Osteoblast (primary cell): Measurements from ENCODE around the gene SYCN. TPM values are rescaled to one million over a fixed set of nuclear protein-coding genes. Genes with fewer than 3 reads are reported as not detected.

ENCODE experiments used
- DNase-seq: peaks from one replicate; pipeline ENCODE4 v3.0.0; 2011; ENCODE audit warnings: low spot score, mixed read lengths; ENCODE audit not compliant: insufficient read length; ENCODE audit errors: missing footprints
- H2AFZ ChIP-seq: 2 replicates; pipeline ENCODE4 v1.6.0; 2011; ENCODE audit warnings: mild to moderate bottlenecking, low read length
- H3K27ac ChIP-seq: 2 replicates; pipeline ENCODE4 v1.5.1; 2011; ENCODE audit warnings: mild to moderate bottlenecking, low read depth, low read length, moderate library complexity
- H3K27me3 ChIP-seq: 2 replicates; pipeline ENCODE4 v1.6.0; 2012; ENCODE audit warnings: mild to moderate bottlenecking, control low read depth, inconsistent platforms, low read length, moderate library complexity; ENCODE audit not compliant: insufficient read depth
- H3K36me3 ChIP-seq: 2 replicates; pipeline ENCODE4 v1.5.1; 2011; ENCODE audit warnings: mild to moderate bottlenecking, low read length, control low read depth, moderate library complexity; ENCODE audit not compliant: insufficient read depth
- H3K4me1 ChIP-seq: 2 replicates; pipeline ENCODE4 v1.5.1; 2011; ENCODE audit warnings: mild to moderate bottlenecking, low read length, control low read depth, moderate library complexity; ENCODE audit not compliant: insufficient read depth
- H3K4me2 ChIP-seq: 2 replicates; pipeline ENCODE4 v1.6.0; 2011; ENCODE audit warnings: mild to moderate bottlenecking, low read length; ENCODE audit not compliant: insufficient read depth
- H3K4me3 ChIP-seq: fragments of 200-600 bp; sonication (generic); 3 replicates; pipeline ENCODE4 v1.5.1; 2012; ENCODE audit warnings: mild to moderate bottlenecking, low read length, inconsistent platforms; ENCODE audit not compliant: insufficient read depth
- H3K79me2 ChIP-seq: 2 replicates; pipeline ENCODE4 v1.6.0; 2012; ENCODE audit warnings: mild to moderate bottlenecking, low read length, control low read depth, inconsistent platforms; ENCODE audit not compliant: insufficient read depth
- H3K9me3 ChIP-seq: 2 replicates; pipeline ENCODE4 v1.5.1; 2011; ENCODE audit warnings: low read depth, low read length, control low read depth
- H4K20me1 ChIP-seq: 2 replicates; pipeline ENCODE4 v1.6.0; 2012; ENCODE audit warnings: mild to moderate bottlenecking, low read length, control low read depth; ENCODE audit not compliant: insufficient read depth
- CTCF ChIP-seq: IDR thresholded peaks from 2 replicates; pipeline ENCODE4 v1.5.1; 2011; ENCODE audit warnings: mild to moderate bottlenecking, low read depth, low read length, moderate library complexity; ENCODE audit errors: extremely low read depth
- total RNA-seq: library from RNA; depleted of rRNA; stranded (reverse); fragments of >200 nt; gene quantifications from 2 replicates; pipeline ENCODE4 v1.2.3, GENCODE V29; 2012

SYCN gene
- total RNA-seq, 1 donor = not detected

GRCh38 chr19:39155114-39155700, 48.9 kb downstream of the SYCN start:
- Histone ChIP-seq H2AFZ (no peak overlapping the region), H3K27me3 (no peaks in the 10 kb centered on the region), H4K20me1 (peaks cover 27% of the 10 kb centered on the region), H3K27ac (no peak overlapping the region), H3K4me1 (peaks cover 26% of the 10 kb centered on the region), H3K79me2 (peaks cover 87% of the 10 kb centered on the region), H3K4me2 (no peak overlapping the region), H3K9me3 (no peaks in the 10 kb centered on the region), H3K36me3 (peaks cover 2% of the 10 kb centered on the region), H3K4me3 (no peak overlapping the region)
- peak; percentile 31 for DNase-seq
- no peak for TF ChIP-seq CTCF

- Histone ChIP-seq H3K4me2 (no peak overlapping the region), H3K36me3 (peaks cover 2% of the 10 kb centered on the region), H3K4me3 (no peak overlapping the region), H2AFZ (no peak overlapping the region), H3K4me1 (peaks cover 21% of the 10 kb centered on the region), H3K9me3 (no peaks in the 10 kb centered on the region), H3K79me2 (peaks cover 85% of the 10 kb centered on the region), H3K27me3 (no peaks in the 10 kb centered on the region), H4K20me1 (peaks cover 22% of the 10 kb centered on the region), H3K27ac (no peak overlapping the region)
- peak; percentile 69 for DNase-seq
- TF ChIP-seq CTCF = no peak
These were observed 49.4 kb downstream of the SYCN start for GRCh38 chr19:39154629-39155100.

DNA sequence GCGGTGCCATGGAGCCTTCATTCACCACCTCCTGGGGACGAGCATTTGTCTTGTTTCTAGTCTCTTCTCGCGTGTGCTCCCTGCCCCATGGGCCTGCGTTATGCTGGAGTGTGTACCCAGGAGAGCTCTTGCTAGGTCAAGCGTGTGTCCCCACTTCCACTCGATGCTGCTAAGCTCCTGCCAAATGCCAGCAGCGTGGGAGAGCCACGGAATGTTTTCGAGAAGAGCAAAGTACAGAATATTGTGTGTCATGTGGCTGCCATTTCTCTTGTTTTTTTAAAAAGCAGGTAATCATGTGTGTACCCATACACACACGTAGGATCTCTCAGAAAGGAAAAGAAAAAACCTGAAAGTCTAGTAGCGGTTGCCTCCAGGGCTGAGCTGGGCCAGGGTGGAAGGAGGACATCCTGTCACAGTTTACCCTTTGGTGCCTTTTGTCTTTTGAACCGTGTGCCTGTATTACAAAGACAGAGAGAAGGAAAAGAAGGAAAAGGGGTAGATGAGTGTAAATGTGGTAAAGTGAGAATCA, 49.9 kb downstream of the SYCN start:
- peaks cover 82% of the 10 kb centered on the region for H3K79me2 ChIP-seq
- no peak for TF ChIP-seq CTCF
- no peak overlapping the region for H3K4me2 ChIP-seq

More for the DNA sequence above, 49.9 kb downstream of the SYCN start:
- no peaks in the 10 kb centered on the region for H3K27me3 ChIP-seq
- H3K36me3 ChIP-seq = peaks cover 2% of the 10 kb centered on the region
- H3K4me3 ChIP-seq = no peak overlapping the region
- no peak for DNase-seq
- H3K4me1 ChIP-seq = peaks cover 21% of the 10 kb centered on the region
- no peaks in the 10 kb centered on the region for H3K9me3 ChIP-seq
- no peak overlapping the region for H2AFZ ChIP-seq
- peaks cover 20% of the 10 kb centered on the region for H4K20me1 ChIP-seq
- no peak overlapping the region for H3K27ac ChIP-seq

Other genes with a start within 250 kb of the SYCN start
- gene FBXO17, start 228.5 kb downstream of the SYCN start, total RNA-seq = 40.9 and 42.7 TPM in 2 replicates
- gene FBXO27, start 171.7 kb downstream of the SYCN start, total RNA-seq = 4.7 and 5.0 TPM in 2 replicates
- 0.29 TPM in 1 of 2 replicates, not detected in the other for gene ACP7, start 119.9 kb downstream of the SYCN start, total RNA-seq
- gene PAK4, start 78.5 kb downstream of the SYCN start, total RNA-seq = 6.8 and 9.4 TPM in 2 replicates
- gene NCCRP1, start 7.3 kb downstream of the SYCN start, total RNA-seq = not detected in 2 replicates
- gene IFNL3, start 40.7 kb upstream of the SYCN start, total RNA-seq = not detected in 2 replicates
- gene IFNL4, start 44.6 kb upstream of the SYCN start, total RNA-seq = not detected in 2 replicates
- not detected in 2 replicates for gene IFNL2, start 64.1 kb upstream of the SYCN start, total RNA-seq
- not detected in 2 replicates for gene IFNL1, start 92.1 kb upstream of the SYCN start, total RNA-seq
- under 0.01 and 0.36 TPM in 2 replicates for gene LRFN1, start 116.6 kb upstream of the SYCN start, total RNA-seq
- 0.36 and 2.7 TPM in 2 replicates for gene GMFG, start 131.8 kb upstream of the SYCN start, total RNA-seq
- gene SAMD4B, start 138.2 kb upstream of the SYCN start, total RNA-seq = 85.0 and 85.5 TPM in 2 replicates
- 29.3 and 29.8 TPM in 2 replicates for gene PAF1, start 186.8 kb upstream of the SYCN start, total RNA-seq
- gene MED29, start 187.1 kb upstream of the SYCN start, total RNA-seq = 19.9 and 23.0 TPM in 2 replicates
- 6.2 and 6.5 TPM in 2 replicates for gene ZFP36, start 202.6 kb upstream of the SYCN start, total RNA-seq
- 21.4 and 21.5 TPM in 2 replicates for gene PLEKHG2, start 208.4 kb upstream of the SYCN start, total RNA-seq
- gene RPS16, start 231.7 kb upstream of the SYCN start, total RNA-seq = 44.9 and 56.0 TPM in 2 replicates
- gene SUPT5H, start 241.3 kb upstream of the SYCN start, total RNA-seq = 71.9 and 91.2 TPM in 2 replicates